ENCODE measurements around the gene KCTD5.

DNA sequence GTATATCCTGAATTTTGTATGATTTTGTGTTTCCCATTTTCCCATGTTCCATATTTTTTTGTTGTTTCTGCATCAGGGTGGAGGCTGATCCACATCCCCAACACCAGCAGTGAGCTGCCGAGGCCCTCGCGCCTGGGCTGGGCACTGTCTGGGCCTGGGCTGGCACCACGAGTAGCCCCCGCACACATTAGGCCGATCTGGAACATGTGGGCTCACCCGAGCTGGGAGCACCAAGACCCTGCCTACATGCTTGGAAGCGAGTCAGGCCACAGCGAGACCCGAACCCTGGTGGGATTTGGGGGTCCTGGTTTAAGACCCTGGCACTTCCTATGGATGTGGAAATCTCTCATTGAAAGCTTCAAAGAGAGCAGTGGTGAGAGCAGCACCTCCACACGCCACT, 8.5 kb downstream of the KCTD5 start:
- TF ChIP-seq, protein P1, sequence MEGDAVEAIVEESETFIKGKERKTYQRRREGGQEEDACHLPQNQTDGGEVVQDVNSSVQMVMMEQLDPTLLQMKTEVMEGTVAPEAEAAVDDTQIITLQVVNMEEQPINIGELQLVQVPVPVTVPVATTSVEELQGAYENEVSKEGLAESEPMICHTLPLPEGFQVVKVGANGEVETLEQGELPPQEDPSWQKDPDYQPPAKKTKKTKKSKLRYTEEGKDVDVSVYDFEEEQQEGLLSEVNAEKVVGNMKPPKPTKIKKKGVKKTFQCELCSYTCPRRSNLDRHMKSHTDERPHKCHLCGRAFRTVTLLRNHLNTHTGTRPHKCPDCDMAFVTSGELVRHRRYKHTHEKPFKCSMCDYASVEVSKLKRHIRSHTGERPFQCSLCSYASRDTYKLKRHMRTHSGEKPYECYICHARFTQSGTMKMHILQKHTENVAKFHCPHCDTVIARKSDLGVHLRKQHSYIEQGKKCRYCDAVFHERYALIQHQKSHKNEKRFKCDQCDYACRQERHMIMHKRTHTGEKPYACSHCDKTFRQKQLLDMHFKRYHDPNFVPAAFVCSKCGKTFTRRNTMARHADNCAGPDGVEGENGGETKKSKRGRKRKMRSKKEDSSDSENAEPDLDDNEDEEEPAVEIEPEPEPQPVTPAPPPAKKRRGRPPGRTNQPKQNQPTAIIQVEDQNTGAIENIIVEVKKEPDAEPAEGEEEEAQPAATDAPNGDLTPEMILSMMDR (IDR thresholded peaks at IDR 0.05), result no peak
- no peak for TF ChIP-seq POLR2AphosphoS5 (IDR thresholded peaks at IDR 0.05)

Data from gastroesophageal sphincter (tissue), 3 donors.